RPMI7951 (cell line): ENCODE data around the gene KIF26B. TPM values are rescaled to one million over a fixed set of nuclear protein-coding genes. Genes with fewer than 3 reads are reported as not detected.
"Not testable (repeated sequence)": the region's sequence is repeated elsewhere in the genome, so short reads cannot be mapped to it uniquely, and the experiment has no call there.

Experiments used
- DNase-seq: peaks from one replicate; pipeline ENCODE4 v3.0.0-alpha.2; 2012; ENCODE audit warnings: low read depth
- total RNA-seq: library from RNA; depleted of rRNA; stranded (reverse); fragments of >200 nt; shearing (Covaris generic); gene quantifications from 2 replicates; pipeline ENCODE4 v1.2.3, GENCODE V29; 2014

The KIF26B gene
- total RNA-seq, 1 experiment from 2014 or later = 2.3 TPM

GRCh38 chr1:245323765-245324164 lies 169.0 kb downstream of the KIF26B start:
- not testable (repeated sequence) for DNase-seq

GRCh38 chr1:245325922-245326795 lies 171.4 kb downstream of the KIF26B start:
- DNase-seq = no peak

GRCh38 chr1:245327360-245327759 lies 172.6 kb downstream of the KIF26B start:
- DNase-seq = no peak

GRCh38 chr1:245327842-245328241 lies 173.1 kb downstream of the KIF26B start:
- no peak for DNase-seq

GRCh38 chr1:245330951-245331350 lies 176.2 kb downstream of the KIF26B start:
- DNase-seq = no peak

- no peak for DNase-seq
These were observed 177.3 kb downstream of the KIF26B start for GRCh38 chr1:245332085-245332484.

GRCh38 chr1:245332513-245332912 lies 177.7 kb downstream of the KIF26B start:
- DNase-seq = no peak

GRCh38 chr1:245334235-245334634 lies 179.4 kb downstream of the KIF26B start:
- DNase-seq = no peak

- DNase-seq = no peak
These were observed 180.2 kb downstream of the KIF26B start for GRCh38 chr1:245334827-245335490.

- not testable (repeated sequence) for DNase-seq
These were observed 180.9 kb downstream of the KIF26B start for GRCh38 chr1:245335684-245336083.

- no peak for DNase-seq
These were observed 181.6 kb downstream of the KIF26B start for GRCh38 chr1:245336149-245336983.

- not testable (repeated sequence) for DNase-seq
These were observed 182.2 kb downstream of the KIF26B start for GRCh38 chr1:245336984-245337355.

GRCh38 chr1:245337829-245338484 lies 183.2 kb downstream of the KIF26B start:
- peak; percentile 15 for DNase-seq

- no peak for DNase-seq
These were observed 183.7 kb downstream of the KIF26B start for GRCh38 chr1:245338485-245338877.

GRCh38 chr1:245341743-245342142 lies 187.0 kb downstream of the KIF26B start:
- no peak for DNase-seq

GRCh38 chr1:245345191-245345884 lies 190.6 kb downstream of the KIF26B start:
- DNase-seq = no peak

GRCh38 chr1:245348626-245349025 lies 193.8 kb downstream of the KIF26B start:
- no peak for DNase-seq

GRCh38 chr1:245353411-245353810 lies 198.6 kb downstream of the KIF26B start:
- DNase-seq = no peak

- DNase-seq = no peak
These were observed 199.4 kb downstream of the KIF26B start for GRCh38 chr1:245353915-245354775.
